Gastroesophageal sphincter (tissue), 3 donors: ENCODE data around the gene SPTLC3.

ENCODE experiments used
- POLR2A ChIP-seq, 2 donors: fragments of 450-650 bp; IDR thresholded peaks; one replicate each; pipeline ENCODE4 v1.6.1; 2017; ENCODE audit warnings: antibody characterized with exemption in 2 of 2, mild to moderate bottlenecking in 2 of 2, moderate library complexity in 1 of 2
- POLR2AphosphoS5 ChIP-seq: sonication (generic); formaldehyde crosslinking; IDR thresholded peaks from one replicate; pipeline ENCODE4 v1.6.1; 2017; ENCODE audit warnings: antibody characterized with exemption
- TF ChIP-seq, protein P1 (sequence below), 4 experiments: fragments of 200-600 bp in 2 of 4; fragments of 450-650 bp in 2 of 4; sonication (generic) in 1 of 4; IDR thresholded peaks; one replicate each; pipeline ENCODE4 v1.5.1; 2017 to 2019; ENCODE audit warnings: antibody characterized with exemption in 4 of 4, mild to moderate bottlenecking in 2 of 4, moderate library complexity in 2 of 4

DNA sequence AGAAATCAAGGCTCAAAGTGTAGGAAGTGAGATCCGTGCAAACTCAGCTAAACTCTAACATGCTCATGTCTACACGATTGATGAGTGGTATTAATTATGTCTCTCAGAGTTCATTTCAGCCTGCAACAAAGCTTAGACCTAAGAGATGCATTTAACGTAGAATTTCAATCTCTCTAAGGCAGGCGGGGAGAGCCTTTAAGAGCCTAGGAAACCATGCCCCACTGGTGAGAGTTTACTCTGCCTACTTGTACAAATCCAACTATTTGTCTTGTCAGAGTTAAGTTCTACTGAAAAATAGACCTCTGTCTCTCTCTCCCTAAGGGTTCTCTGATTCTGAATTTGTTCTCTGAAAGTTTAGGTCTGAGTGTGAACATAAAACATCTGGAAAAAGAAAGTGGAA, 100.9 kb downstream of the SPTLC3 start:
- TF ChIP-seq, protein P1, sequence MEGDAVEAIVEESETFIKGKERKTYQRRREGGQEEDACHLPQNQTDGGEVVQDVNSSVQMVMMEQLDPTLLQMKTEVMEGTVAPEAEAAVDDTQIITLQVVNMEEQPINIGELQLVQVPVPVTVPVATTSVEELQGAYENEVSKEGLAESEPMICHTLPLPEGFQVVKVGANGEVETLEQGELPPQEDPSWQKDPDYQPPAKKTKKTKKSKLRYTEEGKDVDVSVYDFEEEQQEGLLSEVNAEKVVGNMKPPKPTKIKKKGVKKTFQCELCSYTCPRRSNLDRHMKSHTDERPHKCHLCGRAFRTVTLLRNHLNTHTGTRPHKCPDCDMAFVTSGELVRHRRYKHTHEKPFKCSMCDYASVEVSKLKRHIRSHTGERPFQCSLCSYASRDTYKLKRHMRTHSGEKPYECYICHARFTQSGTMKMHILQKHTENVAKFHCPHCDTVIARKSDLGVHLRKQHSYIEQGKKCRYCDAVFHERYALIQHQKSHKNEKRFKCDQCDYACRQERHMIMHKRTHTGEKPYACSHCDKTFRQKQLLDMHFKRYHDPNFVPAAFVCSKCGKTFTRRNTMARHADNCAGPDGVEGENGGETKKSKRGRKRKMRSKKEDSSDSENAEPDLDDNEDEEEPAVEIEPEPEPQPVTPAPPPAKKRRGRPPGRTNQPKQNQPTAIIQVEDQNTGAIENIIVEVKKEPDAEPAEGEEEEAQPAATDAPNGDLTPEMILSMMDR (IDR thresholded peaks at IDR 0.05) = no peak
- no peak for TF ChIP-seq POLR2AphosphoS5
- no peak for TF ChIP-seq POLR2A (IDR thresholded peaks at IDR 0.05)
